ENCODE results near the gene MYB.

Gene MYB

DNA sequence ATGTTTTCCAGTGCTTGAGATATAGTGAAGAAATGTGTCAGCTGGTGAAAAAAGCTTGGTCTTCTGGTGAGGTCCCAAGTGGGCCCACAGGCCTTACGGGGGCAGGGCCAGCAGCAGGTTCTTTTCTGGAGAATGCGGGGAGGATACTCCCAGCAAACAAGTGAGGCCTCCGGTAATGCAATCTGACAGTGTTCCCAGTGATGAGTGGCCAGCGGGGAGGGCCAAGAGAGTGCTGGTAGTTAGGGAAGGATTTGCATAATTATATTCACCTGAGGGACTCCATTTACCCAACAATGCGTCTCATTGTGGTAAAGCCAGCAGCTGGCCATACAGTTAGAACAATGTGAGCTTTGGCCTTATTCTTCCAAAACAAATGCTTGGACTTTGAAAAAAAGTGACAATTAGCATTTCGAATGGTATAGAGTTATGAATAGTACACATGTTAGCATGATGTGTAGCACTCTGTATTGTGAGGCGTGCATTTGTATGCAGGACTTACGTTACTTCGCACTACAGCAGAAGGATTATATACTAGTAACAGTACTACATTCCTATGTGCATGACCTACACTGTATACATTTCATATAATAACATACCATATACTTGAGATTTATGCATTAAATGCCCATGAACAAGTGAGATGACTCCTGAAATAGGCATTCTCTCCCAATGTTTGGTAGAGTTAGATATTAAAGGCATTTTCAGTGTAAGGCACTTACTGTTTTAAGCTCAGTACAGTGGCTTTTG is 69.8 kb downstream of the MYB start:
- no peak for DNase-seq (ENCODE audit: low read depth)

DNA sequence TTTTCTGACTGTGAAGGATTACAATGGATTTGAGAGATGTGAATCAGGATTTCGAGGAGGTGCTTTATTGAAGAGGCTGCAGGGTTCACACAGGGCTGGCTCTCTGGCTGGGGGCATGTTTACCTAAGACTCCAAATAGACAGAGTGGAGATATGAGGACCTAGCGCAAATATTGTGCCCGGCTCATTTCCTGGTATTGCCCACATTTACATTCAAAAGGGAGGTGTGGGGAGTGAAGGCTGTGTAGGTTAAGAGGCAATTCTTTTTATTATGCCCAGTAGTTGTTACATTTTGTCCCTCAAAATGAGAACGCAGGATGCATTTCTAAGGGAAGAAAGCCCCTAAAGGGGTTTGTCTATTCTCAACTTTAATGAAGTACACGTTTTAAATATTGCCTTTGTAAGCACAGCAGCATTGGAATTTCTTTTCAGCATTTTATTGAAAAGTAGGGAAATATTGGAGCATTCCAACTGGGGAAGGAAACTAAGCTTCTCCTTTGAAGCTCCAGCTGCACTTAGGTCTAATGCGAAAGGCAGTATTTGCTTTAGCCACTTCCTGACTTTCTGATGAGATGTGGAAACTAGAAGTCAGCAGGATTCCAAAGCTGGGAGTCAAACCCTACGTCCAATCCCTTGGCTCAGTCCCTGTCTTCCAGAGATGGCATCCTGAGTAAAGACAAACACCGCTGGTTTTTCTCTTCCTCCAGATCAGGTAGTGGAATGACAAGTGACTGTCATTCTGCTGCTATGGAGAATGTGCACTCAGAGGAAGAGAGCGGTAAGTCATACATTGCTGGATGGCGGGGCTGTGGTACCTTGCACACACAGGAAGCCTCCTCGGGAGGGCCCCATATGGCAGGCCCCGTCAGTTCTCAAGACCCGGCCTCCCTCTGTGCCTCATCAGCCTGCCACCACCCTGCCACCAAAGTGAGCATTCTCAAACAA is 70.7 kb downstream of the MYB start:
- DNase-seq (ENCODE audit: low read depth) = peak; percentile 76

DNA sequence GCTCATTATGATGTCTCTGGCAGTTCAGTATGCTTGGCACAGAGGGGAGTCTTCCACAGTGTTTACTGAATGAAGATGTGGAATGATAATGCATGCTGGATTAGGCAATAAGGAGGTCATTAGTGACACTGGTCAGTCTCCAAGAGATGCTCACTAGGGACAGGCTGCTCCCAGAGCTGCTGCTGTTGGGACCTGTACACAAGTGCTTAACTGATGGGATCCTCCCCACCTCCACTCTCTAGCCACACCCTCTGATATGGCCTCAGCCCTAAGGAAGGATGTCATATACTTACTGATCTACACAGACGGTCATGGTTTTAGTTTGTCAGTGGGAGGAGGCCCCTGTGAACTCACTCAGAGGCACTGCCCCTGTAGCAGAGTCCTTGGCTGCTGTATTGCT is 73.4 kb downstream of the MYB start:
- DNase-seq (ENCODE audit: low read depth) = peak; percentile 19

DNA sequence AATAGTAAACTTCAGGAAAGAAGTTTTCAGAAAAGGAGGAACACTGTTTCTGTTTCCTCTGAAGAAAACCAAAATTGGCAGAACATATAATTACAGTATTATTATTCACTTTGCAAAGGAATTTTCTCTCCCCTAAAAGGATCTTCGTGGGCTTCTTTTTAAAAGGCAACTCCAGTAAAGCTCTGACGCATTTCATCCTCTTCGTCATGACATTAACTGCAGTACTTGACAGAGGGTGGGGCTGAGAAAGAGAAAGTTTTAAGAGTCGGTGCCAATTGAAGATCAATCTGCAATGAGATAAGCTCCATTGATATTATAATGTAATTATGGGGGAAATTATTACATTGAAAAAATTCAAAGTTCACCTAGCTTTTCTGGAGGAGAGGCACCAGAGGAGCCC is 75.8 kb downstream of the MYB start:
- no peak for DNase-seq (ENCODE audit: low read depth)

DNA sequence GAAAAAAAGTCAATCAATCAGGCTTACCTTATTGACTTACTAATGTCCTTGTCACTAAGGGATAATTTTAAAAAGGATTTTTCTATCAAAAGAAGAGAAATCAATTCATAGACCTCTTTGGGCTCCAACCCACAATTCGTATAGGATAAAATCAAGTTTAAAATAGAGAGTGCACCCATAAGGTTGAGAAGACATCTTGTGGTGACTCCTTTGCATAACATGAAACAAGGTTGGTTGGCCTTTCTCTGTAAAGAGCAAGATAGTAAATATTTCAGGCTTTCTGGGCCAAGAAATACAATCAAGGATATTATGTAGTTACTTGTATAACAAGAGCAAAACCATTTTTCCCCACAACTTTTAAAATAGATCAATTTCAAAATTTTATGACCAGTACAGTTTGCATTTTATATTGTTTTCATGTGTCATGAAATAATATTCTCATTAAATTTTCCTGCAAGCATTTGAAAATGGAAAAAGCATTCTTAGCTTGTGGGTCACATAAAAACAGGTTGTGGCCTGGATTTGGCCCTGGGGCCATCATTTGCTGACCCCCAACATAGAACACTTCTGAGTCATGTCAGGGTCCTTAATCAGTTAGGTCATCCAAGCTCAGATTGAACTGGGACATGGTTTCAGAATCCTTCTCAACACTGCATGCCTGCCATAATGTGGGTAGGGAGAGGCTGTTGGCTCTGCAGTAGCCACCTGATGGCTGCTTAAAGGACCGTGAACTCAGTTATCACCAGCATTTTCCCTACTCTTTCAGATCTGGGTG is 76.7 kb downstream of the MYB start:
- peak; percentile 45 for DNase-seq (ENCODE audit: low read depth)

DNA sequence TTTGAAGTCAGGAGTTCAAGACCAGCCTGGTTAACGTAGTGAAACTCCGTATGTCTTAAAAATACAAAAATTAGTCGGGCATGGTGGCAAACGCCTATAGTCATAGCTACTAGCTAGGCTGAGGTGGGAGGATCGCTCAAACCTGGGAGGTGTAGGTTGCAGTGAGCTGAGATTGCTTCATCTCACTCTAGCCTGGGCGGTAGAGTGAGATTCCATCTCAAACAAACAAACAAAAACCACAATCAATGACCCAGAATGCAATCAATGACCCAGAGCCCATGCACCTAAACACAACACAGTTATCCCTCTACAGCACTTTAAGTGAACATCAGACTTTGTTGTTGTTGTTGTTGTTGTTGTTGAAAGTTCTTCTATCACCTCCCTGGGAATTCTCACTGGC is 77.9 kb downstream of the MYB start:
- DNase-seq (ENCODE audit: low read depth) = no peak

DNA sequence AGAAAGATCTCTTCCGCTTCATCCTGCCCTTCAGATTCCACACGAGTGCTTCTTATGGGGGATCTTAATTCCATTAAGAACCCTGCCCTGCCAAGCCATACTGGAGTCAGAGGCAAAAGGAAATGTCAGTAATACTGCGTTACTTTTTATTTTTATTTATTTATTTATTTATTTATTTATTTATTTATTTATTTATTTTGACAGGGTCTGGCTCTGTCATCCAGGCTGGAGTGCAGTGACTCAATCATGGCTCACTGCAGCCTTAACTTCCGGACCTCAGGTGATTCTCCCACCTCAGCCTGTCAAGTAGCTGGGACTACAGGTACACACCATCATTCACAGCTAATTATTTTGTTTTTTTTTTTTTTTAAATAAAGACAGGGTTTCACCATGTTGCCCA is 79.5 kb downstream of the MYB start:
- no peak for DNase-seq (ENCODE audit: low read depth)

DNA sequence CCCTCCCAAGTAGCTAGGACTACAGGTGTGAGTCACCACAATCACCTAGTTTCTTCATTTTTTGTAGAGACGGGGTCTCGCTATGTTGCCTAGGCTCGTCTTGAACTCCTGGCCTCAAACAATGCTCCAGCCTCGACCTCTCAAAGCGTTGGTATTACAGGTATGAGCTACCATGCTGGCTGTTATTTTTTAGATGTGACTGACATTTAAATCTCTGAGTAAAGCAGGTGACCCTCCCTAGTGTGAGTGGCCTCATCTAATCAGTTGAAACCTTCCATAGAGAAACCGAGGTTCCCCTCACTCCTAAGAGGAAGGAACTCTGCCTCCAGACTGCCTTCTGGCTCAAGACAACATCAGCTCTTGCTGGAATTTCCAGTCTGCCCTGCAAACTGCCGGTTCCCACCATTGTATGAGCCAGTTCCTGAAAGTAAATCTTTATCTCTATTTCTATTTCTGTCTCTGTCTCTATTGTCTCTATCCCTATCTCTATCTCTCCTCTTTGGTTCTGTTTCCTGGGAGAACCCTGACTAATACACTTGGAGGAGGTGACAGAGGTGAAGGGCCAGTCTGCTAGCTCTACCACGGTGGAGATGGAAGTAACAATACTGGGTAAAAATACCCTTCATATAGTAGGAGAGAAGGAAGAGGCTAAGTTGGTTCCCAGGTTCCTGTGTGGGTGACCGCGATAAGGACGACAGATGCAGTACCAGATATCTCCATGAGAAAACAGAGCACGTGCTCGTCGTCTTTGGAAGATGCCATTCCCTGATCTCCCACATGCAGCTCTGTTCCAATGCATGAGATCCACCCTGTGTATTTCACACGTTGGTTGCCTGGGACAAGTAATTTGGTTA is 81.0 kb downstream of the MYB start:
- no peak for DNase-seq (ENCODE audit: low read depth)

DNA sequence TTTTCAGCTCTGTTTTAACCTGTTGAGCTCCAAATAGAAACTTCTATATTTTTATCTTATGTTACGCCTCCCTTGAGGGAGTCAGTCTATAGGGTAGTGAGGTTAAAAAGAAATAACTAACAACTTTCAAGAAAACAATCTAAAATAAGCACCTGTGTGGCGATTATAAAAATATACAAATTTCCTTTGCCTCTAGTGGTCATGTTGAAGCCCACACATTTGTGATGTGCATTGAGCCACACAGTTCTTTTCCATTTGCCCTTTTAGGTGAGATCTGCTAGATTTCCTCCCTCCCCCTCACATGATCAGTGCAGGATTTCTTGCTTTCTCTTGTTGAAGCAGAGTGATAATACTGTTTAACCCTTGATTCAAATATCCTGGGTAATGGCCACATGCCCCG is 84.2 kb downstream of the MYB start:
- no peak for DNase-seq (ENCODE audit: low read depth)

DNA sequence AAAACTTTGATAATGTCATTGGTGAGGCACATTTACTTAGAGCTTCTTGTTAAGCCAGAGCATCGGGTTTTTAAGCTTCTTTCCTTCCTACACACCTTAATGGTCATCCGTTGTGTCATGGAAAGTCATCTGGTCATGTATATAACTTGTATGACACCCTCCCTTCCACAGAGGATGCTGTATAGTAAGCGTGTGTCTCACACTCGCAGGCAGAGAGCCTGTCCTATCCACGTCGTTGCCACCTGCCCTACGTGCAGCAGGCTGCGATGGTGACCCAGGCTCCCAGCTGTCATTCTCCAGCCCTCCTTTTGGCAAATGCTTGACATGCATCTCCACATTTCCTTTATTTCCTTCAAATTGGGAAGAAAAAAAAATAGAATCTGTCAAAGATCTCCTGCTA is 85.6 kb downstream of the MYB start:
- no peak for DNase-seq (ENCODE audit: low read depth)

DNA sequence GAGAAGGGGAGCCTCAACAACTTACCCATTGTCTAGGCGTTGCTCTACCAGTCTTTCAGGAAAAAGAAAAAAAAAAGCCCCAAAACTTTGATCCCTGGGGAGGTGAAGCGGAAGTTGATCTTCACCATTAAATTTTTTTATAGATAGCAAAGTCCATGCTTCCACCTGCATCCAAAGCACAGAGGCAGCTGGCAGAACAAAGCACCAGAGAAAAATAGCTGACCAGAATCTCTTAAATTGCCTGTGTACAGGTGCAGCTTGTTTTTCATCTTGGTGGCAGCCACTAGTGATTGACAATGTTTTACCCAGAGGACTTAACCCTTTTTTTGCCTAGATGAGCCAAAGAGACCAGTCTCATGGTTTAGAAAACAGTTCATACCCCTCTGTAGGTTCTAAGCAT is 86.0 kb downstream of the MYB start:
- DNase-seq (ENCODE audit: low read depth) = no peak

DNA sequence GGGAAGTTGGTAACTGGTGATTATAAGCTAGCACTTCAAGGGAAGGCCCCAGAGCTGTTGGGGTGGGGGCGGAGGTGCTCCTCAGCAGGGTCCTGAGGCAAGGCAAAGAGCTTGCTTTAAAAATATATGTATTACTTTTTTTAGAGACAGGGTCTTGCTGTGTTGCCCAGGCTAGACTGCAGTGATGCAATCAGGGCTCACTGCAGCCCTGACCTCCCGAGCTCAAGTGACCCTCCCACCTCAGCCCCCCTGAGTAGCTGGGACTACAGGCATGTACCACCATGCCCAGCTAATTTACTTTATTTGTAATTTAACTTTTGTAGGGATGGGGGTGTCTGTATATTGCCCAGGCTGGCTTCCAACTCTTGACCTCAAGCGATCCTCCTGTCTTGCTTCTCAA is 87.2 kb downstream of the MYB start:
- no peak for DNase-seq (ENCODE audit: low read depth)

DNA sequence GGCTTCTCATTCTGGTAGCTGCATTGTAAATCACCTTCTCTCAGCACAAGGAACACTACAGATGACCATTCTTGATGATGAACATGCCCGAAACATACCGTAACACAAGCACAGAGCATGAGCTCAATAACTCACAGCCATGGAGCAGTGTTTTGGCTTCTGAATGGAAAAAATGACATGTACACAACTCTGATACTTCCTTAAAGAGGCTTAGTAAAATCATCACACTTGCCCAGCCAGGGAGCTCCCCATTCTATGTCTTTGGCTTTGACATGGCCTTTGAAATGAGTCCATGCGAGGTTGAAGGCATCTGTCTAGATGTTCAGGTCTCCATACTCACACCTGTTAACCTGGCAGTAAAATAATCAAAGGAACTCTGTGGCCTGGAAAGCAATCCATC is 87.6 kb downstream of the MYB start:
- no peak for DNase-seq (ENCODE audit: low read depth)

All from EH (cell line).